H9 (cell line): ENCODE data around the gene RALGAPA2. TPM values are rescaled to one million over a fixed set of nuclear protein-coding genes. Genes with fewer than 3 reads are reported as not detected.

Source experiments
- DNase-seq: peaks from one replicate; pipeline ENCODE4 v3.0.0-alpha.2; 2017
- H2AFZ ChIP-seq: one replicate; pipeline ENCODE4 v1.6.1; 2013; ENCODE audit warnings: mild to moderate bottlenecking, low read length, control low read depth, moderate library complexity
- H2AK5ac ChIP-seq: 2 replicates; pipeline ENCODE4 v1.6.1; 2013; ENCODE audit warnings: low read length, control low read depth, mixed read lengths; ENCODE audit not compliant: insufficient read length
- H2BK120ac ChIP-seq: one replicate; pipeline ENCODE4 v1.6.1; 2013; ENCODE audit warnings: low read depth, mild to moderate bottlenecking, low read length, control low read depth, inconsistent platforms; ENCODE audit not compliant: poor library complexity, severe bottlenecking
- H2BK12ac ChIP-seq: 2 replicates; pipeline ENCODE4 v1.6.1; 2013; ENCODE audit warnings: low read length, control low read depth, mixed read lengths, low read depth; ENCODE audit not compliant: insufficient read length
- H2BK15ac ChIP-seq: 2 replicates; pipeline ENCODE4 v1.6.1; 2013; ENCODE audit warnings: low read depth, low read length, control low read depth
- H2BK20ac ChIP-seq: one replicate; pipeline ENCODE4 v1.6.1; 2013; ENCODE audit warnings: low read depth, mild to moderate bottlenecking, low read length, control low read depth, inconsistent platforms; ENCODE audit not compliant: poor library complexity, severe bottlenecking
- H2BK5ac ChIP-seq: 2 replicates; pipeline ENCODE4 v1.6.1; 2013; ENCODE audit warnings: low read length, control low read depth, mixed read lengths; ENCODE audit not compliant: insufficient read length
- H3K14ac ChIP-seq: 2 replicates; pipeline ENCODE4 v1.6.1; 2013; ENCODE audit warnings: low read length, control low read depth; ENCODE audit not compliant: insufficient read depth
- H3K18ac ChIP-seq: 2 replicates; pipeline ENCODE4 v1.6.1; 2013; ENCODE audit warnings: low read depth, mild to moderate bottlenecking, mixed read lengths, low read length, control low read depth; ENCODE audit not compliant: insufficient read length
- H3K23ac ChIP-seq: 2 replicates; pipeline ENCODE4 v1.6.1; 2013; ENCODE audit warnings: low read length, control low read depth, mixed read lengths, low read depth; ENCODE audit not compliant: insufficient read length
- H3K23me2 ChIP-seq: 2 replicates; pipeline ENCODE4 v1.6.1; 2013; ENCODE audit warnings: low read depth, mild to moderate bottlenecking, mixed read lengths, low read length, control low read depth; ENCODE audit not compliant: insufficient read length, poor library complexity, severe bottlenecking
- H3K27ac ChIP-seq: 2 replicates; pipeline ENCODE4 v1.5.1; 2013; ENCODE audit warnings: low read length, control low read depth, mixed read lengths, low read depth; ENCODE audit not compliant: insufficient read length
- H3K27me3 ChIP-seq: 2 replicates; pipeline ENCODE4 v1.6.1; 2013; ENCODE audit warnings: low read length, control low read depth, inconsistent platforms; ENCODE audit not compliant: insufficient read depth
- H3K4ac ChIP-seq: 2 replicates; pipeline ENCODE4 v1.6.1; 2013; ENCODE audit warnings: low read depth, mild to moderate bottlenecking, control low read depth, inconsistent platforms, low read length, moderate library complexity
- H3K4me1 ChIP-seq: 2 replicates; pipeline ENCODE4 v1.6.1; 2013; ENCODE audit warnings: low read length, control low read depth, inconsistent platforms; ENCODE audit not compliant: insufficient read depth
- H3K4me2 ChIP-seq: 2 replicates; pipeline ENCODE4 v1.6.1; 2013; ENCODE audit warnings: low read length, control low read depth, mixed read lengths; ENCODE audit not compliant: insufficient read length, insufficient read depth
- H3K56ac ChIP-seq: 2 replicates; pipeline ENCODE4 v1.6.1; 2013; ENCODE audit warnings: low read depth, mild to moderate bottlenecking, mixed read lengths, low read length, control low read depth; ENCODE audit not compliant: insufficient read length
- H3K79me1 ChIP-seq: 2 replicates; pipeline ENCODE4 v1.6.1; 2013; ENCODE audit warnings: low read depth, mild to moderate bottlenecking, moderate library complexity, low read length, control low read depth, inconsistent platforms; ENCODE audit not compliant: insufficient read depth, poor library complexity, severe bottlenecking
- H3K79me2 ChIP-seq: 2 replicates; pipeline ENCODE4 v1.6.1; 2013; ENCODE audit warnings: low read length, control low read depth, inconsistent platforms; ENCODE audit not compliant: insufficient read depth
- H3K9ac ChIP-seq: 2 replicates; pipeline ENCODE4 v1.6.1; 2013; ENCODE audit warnings: low read length, control low read depth, mixed read lengths; ENCODE audit not compliant: insufficient read length; ENCODE audit errors: extremely low read depth
- H3K9me3 ChIP-seq: one replicate; pipeline ENCODE4 v1.6.1; 2013; ENCODE audit warnings: low read depth, low read length, inconsistent platforms; ENCODE audit not compliant: control insufficient read depth
- H3T11ph ChIP-seq: one replicate; pipeline ENCODE4 v1.6.1; 2013; ENCODE audit warnings: mild to moderate bottlenecking, low read length, control low read depth, inconsistent platforms
- H4K20me1 ChIP-seq: one replicate; pipeline ENCODE4 v1.6.1; 2013; ENCODE audit not compliant: control insufficient read depth, insufficient read length, insufficient read depth
- H4K5ac ChIP-seq: 2 replicates; pipeline ENCODE4 v1.6.1; 2013; ENCODE audit warnings: low read depth, mild to moderate bottlenecking, mixed read lengths, low read length, control low read depth; ENCODE audit not compliant: insufficient read length
- H4K8ac ChIP-seq: replicated peaks from 2 replicates; pipeline ENCODE4 v1.6.1; 2013; ENCODE audit warnings: low read length, control low read depth, mixed read lengths, low read depth; ENCODE audit not compliant: insufficient read length
- H4K91ac ChIP-seq: 2 replicates; pipeline ENCODE4 v1.6.1; 2013; ENCODE audit warnings: low read depth, mild to moderate bottlenecking, moderate library complexity, mixed read lengths, low read length, control low read depth; ENCODE audit not compliant: insufficient read length
- H3K27ac Mint-ChIP-seq, 3 experiments: 2 replicates in 2 of 3; 3 replicates in 1 of 3; pipeline ENCODE4 v1.8.0; 2020 to 2021; ENCODE audit warnings: mixed read lengths in 3 of 3, mild to moderate bottlenecking in 1 of 3, moderate library complexity in 1 of 3
- H3K27me3 Mint-ChIP-seq: 2 replicates; pipeline ENCODE4 v1.8.0; 2021; ENCODE audit warnings: low read depth, mild to moderate bottlenecking, moderate library complexity, mixed read lengths
- H3K36me3 Mint-ChIP-seq, 3 experiments: 2 replicates in 2 of 3; 3 replicates in 1 of 3; pipeline ENCODE4 v1.8.0; 2020 to 2021; ENCODE audit warnings: low read depth in 3 of 3, mixed read lengths in 3 of 3; ENCODE audit not compliant: insufficient read depth in 1 of 3
- H3K4me1 Mint-ChIP-seq, 2 experiments: 2 replicates each; pipeline ENCODE4 v1.8.0; 2020; ENCODE audit warnings: mixed read lengths in 2 of 2
- H3K4me3 Mint-ChIP-seq, 2 experiments: 2 replicates in 1 of 2; 3 replicates in 1 of 2; pipeline ENCODE4 v1.8.0; 2020 to 2021; ENCODE audit warnings: mild to moderate bottlenecking in 2 of 2, mixed read lengths in 2 of 2, moderate library complexity in 1 of 2
- H3K9me3 Mint-ChIP-seq, 2 experiments: 2 replicates in 1 of 2; 3 replicates in 1 of 2; pipeline ENCODE4 v1.8.0; 2020; ENCODE audit warnings: mild to moderate bottlenecking in 2 of 2, mixed read lengths in 2 of 2, moderate library complexity in 1 of 2
- CTCF ChIP-seq: fragments of 200-600 bp; sonication (generic); conservative IDR thresholded peaks from 3 replicates; pipeline ENCODE4 v1.8.0; 2021; ENCODE audit warnings: antibody characterized with exemption, mild to moderate bottlenecking
- WGBS: extraction: QIAGEN DNeasy Blood & Tissue Kit; methylation state at CpG from one replicate; pipeline ENCODE4 v1.1.7; 2013; ENCODE audit warnings: missing lambda C conversion rate, low lambda C conversion rate, mixed read lengths; ENCODE audit not compliant: insufficient read length; ENCODE audit errors: extremely low coverage; 5-methylcytosine and 5-hydroxymethylcytosine counted together
- total RNA-seq: library from RNA; stranded (reverse); gene quantifications from 2 replicates; pipeline ENCODE4 v1.2.1, GENCODE V29; 2021

Gene RALGAPA2
- total RNA-seq, 1 experiment from 2014 or later = 16.6 TPM

- no peaks in the 10 kb centered on the region for H3K27me3 Mint-ChIP-seq
- Histone ChIP-seq H2AK5ac (no peak overlapping the region), H3K27ac (peak overlapping the region; percentile 68), H3K23ac (no peak overlapping the region), H2BK120ac (no peak overlapping the region), H3K18ac (no peak overlapping the region), H4K5ac (no peak overlapping the region), H4K20me1 (no peaks in the 10 kb centered on the region), H4K91ac (no peak overlapping the region), H3K14ac (no peak overlapping the region), H3K79me2 (no peaks in the 10 kb centered on the region; the same call in 1 of the 2 replicates), H3K79me1 (no peaks in the 10 kb centered on the region), H2BK20ac (no peak overlapping the region), H4K8ac (no peak overlapping the region), H3K4me1 (peaks cover 19% of the 10 kb centered on the region), H3K23me2 (no peaks in the 10 kb centered on the region), H3K4me2 (peak overlapping the region; percentile 26), H3K27me3 (no peaks in the 10 kb centered on the region), H3K9me3 (no peaks in the 10 kb centered on the region), H2AFZ (no peak overlapping the region), H3K4ac (no peak overlapping the region), H3K56ac (no peak overlapping the region), H2BK5ac (no peak overlapping the region), H2BK12ac (no peak overlapping the region), H2BK15ac (no peak overlapping the region), H3T11ph (no peak overlapping the region), H3K9ac (no peak overlapping the region)
- no CpG with 5 or more reads among the region's 9 CpGs for WGBS
- peak overlapping the region in 2 of 3 experiments; percentile 45 to 93; a peak in 2 of 7 replicates for H3K27ac Mint-ChIP-seq
- DNase-seq = peak; percentile 82
- 0 out of 5 replicates have a peak overlapping the region, but pooled peaks of 1 of the 2 experiments have one; percentile 39 for H3K4me3 Mint-ChIP-seq
- peaks cover 51% of the 10 kb centered on the region in 2 experiments for H3K4me1 Mint-ChIP-seq
- H3K9me3 Mint-ChIP-seq = no peaks in the 10 kb centered on the region
- no peak for TF ChIP-seq CTCF
- peaks cover 0 to 4% (median 0%) of the 10 kb centered on the region in 3 experiments; a peak in 1 of 7 replicates for H3K36me3 Mint-ChIP-seq
Observed at GRCh38 chr20:20463933-20464374, 248.5 kb downstream of the RALGAPA2 start.
